Neural cell (in vitro differentiated cells): ENCODE measurements around the gene RALGPS2.

ENCODE experiments used
- CTCF ChIP-seq: fragments of 450-650 bp; IDR thresholded peaks from 2 replicates; pipeline ENCODE4 v1.5.1; 2014; ENCODE audit warnings: antibody characterized with exemption, mild to moderate bottlenecking, moderate library complexity; ENCODE audit not compliant: poor library complexity, severe bottlenecking
- EP300 ChIP-seq: fragments of 450-650 bp; conservative IDR thresholded peaks from 2 replicates; pipeline ENCODE4 v1.6.1; 2014; ENCODE audit warnings: antibody characterized with exemption, mild to moderate bottlenecking, moderate library complexity; ENCODE audit not compliant: poor library complexity, severe bottlenecking
- EZH2 ChIP-seq: fragments of 200-600, 300-800 bp; shearing (Covaris generic), sonication (generic); IDR thresholded peaks from 2 replicates; pipeline ENCODE4 v1.6.1; 2014; ENCODE audit warnings: antibody characterized with exemption, low read length, borderline replicate concordance, mild to moderate bottlenecking; ENCODE audit not compliant: insufficient read depth, poor library complexity, severe bottlenecking
- POLR2AphosphoS5 ChIP-seq: IDR thresholded peaks from 2 replicates; pipeline ENCODE4 v1.6.1; 2012
- RAD21 ChIP-seq: fragments of 450-650 bp; conservative IDR thresholded peaks from 2 replicates; pipeline ENCODE4 v1.6.1; 2014; ENCODE audit warnings: antibody characterized with exemption, mild to moderate bottlenecking, moderate library complexity
- REST ChIP-seq: IDR thresholded peaks from 2 replicates; pipeline ENCODE4 v1.6.1; 2012; ENCODE audit warnings: borderline replicate concordance
- SMC3 ChIP-seq: fragments of 450-650 bp; conservative IDR thresholded peaks from 2 replicates; pipeline ENCODE4 v1.6.1; 2014; ENCODE audit warnings: antibody characterized with exemption, mild to moderate bottlenecking, moderate library complexity; ENCODE audit not compliant: poor library complexity

GRCh38 chr1:178844436-178844835 is 119.4 kb downstream of the RALGPS2 start:
- no peak for TF ChIP-seq CTCF
- TF ChIP-seq POLR2AphosphoS5: no peak
- TF ChIP-seq EZH2: no peak
- no peak for TF ChIP-seq EP300
- TF ChIP-seq REST: no peak
- TF ChIP-seq SMC3: no peak
- TF ChIP-seq RAD21: no peak
